Measurements from ENCODE around the gene ZNF619. TPM values are rescaled to one million over a fixed set of nuclear protein-coding genes. Genes with fewer than 3 reads are reported as not detected.

The ZNF619 gene
- total and polyA plus RNA-seq, 2 of the 13 experiments (the other 11 are each of a cell fraction or from before 2014, with no cell fraction given), result 0.83 to 5.2 TPM

DNA sequence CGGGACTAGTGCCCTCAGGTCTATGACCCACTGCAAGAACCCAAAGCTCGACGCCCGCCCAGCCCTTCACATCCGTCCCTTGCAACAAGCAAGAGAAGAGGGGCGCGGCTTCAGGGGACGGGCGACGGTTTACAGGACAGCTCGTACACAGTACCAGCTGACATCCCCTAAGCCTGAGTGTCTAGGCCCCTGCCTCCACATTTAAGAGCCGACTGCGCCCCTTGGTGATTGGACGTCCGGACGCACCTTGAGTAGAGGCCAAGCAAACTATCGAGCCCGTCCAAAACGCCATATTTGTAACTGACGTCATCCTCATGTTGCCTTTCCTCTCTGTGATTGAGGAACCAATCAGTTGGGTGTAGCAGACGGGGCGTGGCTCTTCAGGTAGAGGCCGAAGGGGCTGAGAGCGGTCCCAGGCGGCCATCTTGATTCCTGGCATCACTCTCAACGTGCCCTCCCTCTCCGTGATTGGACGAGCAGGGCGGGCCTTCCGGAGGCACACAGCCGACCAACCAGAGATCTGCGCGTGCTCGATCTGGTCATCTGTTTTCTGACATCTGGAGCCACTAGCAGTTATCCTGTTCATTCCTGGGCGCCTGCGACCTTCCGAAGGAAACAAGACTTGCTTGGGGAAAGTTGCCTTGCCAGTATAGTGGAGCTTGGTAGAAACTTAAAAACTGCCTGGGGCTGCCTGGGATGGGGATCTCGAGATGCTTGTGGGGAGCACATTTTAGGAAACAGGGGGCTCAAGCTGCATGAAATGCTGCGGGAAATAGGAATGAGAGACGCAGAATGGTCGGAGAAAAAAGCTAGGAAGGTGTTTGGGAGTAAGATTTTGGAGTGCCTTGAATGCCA lies 23.8 kb upstream of the ZNF619 start (continued):
- TF ChIP-seq, protein P1, sequence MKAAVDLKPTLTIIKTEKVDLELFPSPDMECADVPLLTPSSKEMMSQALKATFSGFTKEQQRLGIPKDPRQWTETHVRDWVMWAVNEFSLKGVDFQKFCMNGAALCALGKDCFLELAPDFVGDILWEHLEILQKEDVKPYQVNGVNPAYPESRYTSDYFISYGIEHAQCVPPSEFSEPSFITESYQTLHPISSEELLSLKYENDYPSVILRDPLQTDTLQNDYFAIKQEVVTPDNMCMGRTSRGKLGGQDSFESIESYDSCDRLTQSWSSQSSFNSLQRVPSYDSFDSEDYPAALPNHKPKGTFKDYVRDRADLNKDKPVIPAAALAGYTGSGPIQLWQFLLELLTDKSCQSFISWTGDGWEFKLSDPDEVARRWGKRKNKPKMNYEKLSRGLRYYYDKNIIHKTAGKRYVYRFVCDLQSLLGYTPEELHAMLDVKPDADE (CRISPR knock-in tag; IDR thresholded peaks at IDR 0.05), result 0 out of 2 replicates have a peak, but pooled peaks have one; percentile 14
- TF ChIP-seq MZF1 (CRISPR knock-in tag; IDR thresholded peaks at IDR 0.05; ENCODE audit: borderline replicate concordance) (no peak), ZKSCAN5 (CRISPR knock-in tag; IDR thresholded peaks at IDR 0.05) (no peak), GATA4 (IDR thresholded peaks at IDR 0.05; ENCODE audit: borderline replicate concordance, low read depth) (0 out of 2 replicates have a peak, but pooled peaks have one; percentile 31), TCF12 (IDR thresholded peaks at IDR 0.05) (no peak), TCF12 (CRISPR knock-in tag; IDR thresholded peaks at IDR 0.05) (no peak), ZNF431 (CRISPR knock-in tag; IDR thresholded peaks at IDR 0.05; ENCODE audit: borderline replicate concordance, low read depth) (0 out of 2 replicates have a peak, but pooled peaks have one; percentile 22), ATF7-NPFF (CRISPR knock-in tag; IDR thresholded peaks at IDR 0.05; ENCODE audit: low read depth) (peak; percentile 82; the same call in 1 of the 2 replicates), ZNF879 (CRISPR knock-in tag; IDR thresholded peaks at IDR 0.05) (0 out of 2 replicates have a peak, but pooled peaks have one; percentile 68), SP2 (CRISPR knock-in tag; IDR thresholded peaks at IDR 0.05) (peak; percentile 85), ZNF343 (CRISPR knock-in tag; IDR thresholded peaks at IDR 0.05) (0 out of 2 replicates have a peak, but pooled peaks have one; percentile 16), SMAD3 (CRISPR knock-in tag; IDR thresholded peaks at IDR 0.05) (peak; percentile 62; the same call in 1 of the 2 replicates), EEA1 (CRISPR knock-in tag; IDR thresholded peaks at IDR 0.05; ENCODE audit: borderline replicate concordance) (no peak), ZNF792 (CRISPR knock-in tag; IDR thresholded peaks at IDR 0.05) (peak; percentile 56; the same call in 1 of the 2 replicates), ZNF138 (CRISPR knock-in tag; IDR thresholded peaks at IDR 0.05; ENCODE audit: low read depth) (no peak)
- TF ChIP-seq, protein P2, sequence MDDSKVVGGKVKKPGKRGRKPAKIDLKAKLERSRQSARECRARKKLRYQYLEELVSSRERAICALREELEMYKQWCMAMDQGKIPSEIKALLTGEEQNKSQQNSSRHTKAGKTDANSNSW (CRISPR knock-in tag; IDR thresholded peaks at IDR 0.05; ENCODE audit: borderline replicate concordance), result no peak
- TF ChIP-seq, protein P3, sequence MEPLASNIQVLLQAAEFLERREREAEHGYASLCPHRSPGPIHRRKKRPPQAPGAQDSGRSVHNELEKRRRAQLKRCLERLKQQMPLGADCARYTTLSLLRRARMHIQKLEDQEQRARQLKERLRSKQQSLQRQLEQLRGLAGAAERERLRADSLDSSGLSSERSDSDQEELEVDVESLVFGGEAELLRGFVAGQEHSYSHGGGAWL (CRISPR knock-in tag; IDR thresholded peaks at IDR 0.05), result peak; percentile 88; the same call in 1 of the 2 replicates
- TF ChIP-seq, protein P4, sequence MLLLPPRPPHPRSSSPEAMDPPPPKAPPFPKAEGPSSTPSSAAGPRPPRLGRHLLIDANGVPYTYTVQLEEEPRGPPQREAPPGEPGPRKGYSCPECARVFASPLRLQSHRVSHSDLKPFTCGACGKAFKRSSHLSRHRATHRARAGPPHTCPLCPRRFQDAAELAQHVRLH (CRISPR knock-in tag; IDR thresholded peaks at IDR 0.05; ENCODE audit: borderline replicate concordance, low read depth), result peak; percentile 52
- TF ChIP-seq, protein P5, sequence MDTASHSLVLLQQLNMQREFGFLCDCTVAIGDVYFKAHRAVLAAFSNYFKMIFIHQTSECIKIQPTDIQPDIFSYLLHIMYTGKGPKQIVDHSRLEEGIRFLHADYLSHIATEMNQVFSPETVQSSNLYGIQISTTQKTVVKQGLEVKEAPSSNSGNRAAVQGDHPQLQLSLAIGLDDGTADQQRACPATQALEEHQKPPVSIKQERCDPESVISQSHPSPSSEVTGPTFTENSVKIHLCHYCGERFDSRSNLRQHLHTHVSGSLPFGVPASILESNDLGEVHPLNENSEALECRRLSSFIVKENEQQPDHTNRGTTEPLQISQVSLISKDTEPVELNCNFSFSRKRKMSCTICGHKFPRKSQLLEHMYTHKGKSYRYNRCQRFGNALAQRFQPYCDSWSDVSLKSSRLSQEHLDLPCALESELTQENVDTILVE (CRISPR knock-in tag; IDR thresholded peaks at IDR 0.05), result peak; percentile 76
- TF ChIP-seq, protein P6, sequence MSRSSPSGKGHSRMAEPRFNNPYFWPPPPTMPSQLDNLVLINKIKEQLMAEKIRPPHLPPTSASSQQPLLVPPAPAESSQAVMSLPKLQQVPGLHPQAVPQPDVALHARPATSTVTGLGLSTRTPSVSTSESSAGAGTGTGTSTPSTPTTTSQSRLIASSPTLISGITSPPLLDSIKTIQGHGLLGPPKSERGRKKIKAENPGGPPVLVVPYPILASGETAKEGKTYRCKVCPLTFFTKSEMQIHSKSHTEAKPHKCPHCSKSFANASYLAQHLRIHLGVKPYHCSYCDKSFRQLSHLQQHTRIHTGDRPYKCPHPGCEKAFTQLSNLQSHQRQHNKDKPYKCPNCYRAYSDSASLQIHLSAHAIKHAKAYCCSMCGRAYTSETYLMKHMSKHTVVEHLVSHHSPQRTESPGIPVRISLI (CRISPR knock-in tag; IDR thresholded peaks at IDR 0.05; ENCODE audit: borderline replicate concordance), result 0 out of 2 replicates have a peak, but pooled peaks have one; percentile 19

Data from HepG2 (cell line).